HG03108 (cell line): ENCODE data around the gene TSHR.

Experiments used
- ATAC-seq: cut with Tn5 transposase; IDR thresholded peaks from one replicate; pipeline ENCODE4 v1.9.1; 2021; ENCODE audit warnings: moderate library complexity; ENCODE audit not compliant: unreplicated experiment

TSHR gene

GRCh38 chr14:81172353-81172752 is 216.9 kb downstream of the TSHR start:
- ATAC-seq, result peak; percentile 6

GRCh38 chr14:81172881-81173280 is 217.5 kb downstream of the TSHR start:
- ATAC-seq, result peak; percentile 29

GRCh38 chr14:81176241-81176640 is 220.8 kb downstream of the TSHR start:
- ATAC-seq, result no peak

- ATAC-seq, result no peak
Observed at GRCh38 chr14:81177225-81177624, 221.8 kb downstream of the TSHR start.

GRCh38 chr14:81178063-81178462 is 222.6 kb downstream of the TSHR start:
- ATAC-seq, result peak; percentile 68

- ATAC-seq, result no peak
Observed at GRCh38 chr14:81179631-81180030, 224.2 kb downstream of the TSHR start.

- no peak for ATAC-seq
Observed at GRCh38 chr14:81187832-81188522, 232.6 kb downstream of the TSHR start.

GRCh38 chr14:81192594-81192993 is 237.2 kb downstream of the TSHR start:
- ATAC-seq, result no peak

GRCh38 chr14:81193924-81194633 is 238.7 kb downstream of the TSHR start:
- no peak for ATAC-seq
